Amniotic stem cell (primary cell): ENCODE data around the gene PRAMEF14.
"Not testable (repeated sequence)": the region's sequence is repeated elsewhere in the genome, so short reads cannot be mapped to it uniquely, and the experiment has no call there.

Experiments used
- DNase-seq: peaks from one replicate; lab custom pipeline; 2025; lab: John Stamatoyannopoulos, UW

Gene PRAMEF14

GRCh38 chr1:13347034-13347433, at the start of gene PRAMEF14:
Gene PRAMEF14, minus strand, starts transcription at chr1:13347134. Its CDS starts 1,820 bp downstream, at chr1:13345314.
- DNase-seq = not testable (repeated sequence)

- DNase-seq = not testable (repeated sequence)
Measured at GRCh38 chr1:13395311-13395710, 48.4 kb upstream of the PRAMEF14 start.

DNA sequence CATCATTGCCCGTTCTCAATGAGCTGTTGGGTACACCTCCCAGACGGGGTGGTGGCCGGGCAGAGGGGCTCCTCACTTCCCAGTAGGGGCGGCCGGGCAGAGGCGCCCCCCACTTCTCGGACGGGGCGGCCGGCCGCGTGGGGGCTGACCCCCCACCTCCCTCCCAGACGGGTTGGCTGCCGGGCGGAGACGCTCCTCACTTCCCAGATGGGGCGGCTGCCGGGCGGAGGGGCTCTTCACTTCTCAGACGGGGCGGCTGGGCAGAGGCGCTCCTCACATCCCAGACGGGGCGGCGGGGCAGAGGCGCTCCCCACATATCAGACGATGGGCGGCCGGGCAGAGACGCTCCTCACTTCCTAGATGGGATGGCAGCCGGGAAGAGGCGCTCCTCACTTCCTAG, 47.8 kb upstream of the PRAMEF14 start:
- not testable (repeated sequence) for DNase-seq

GRCh38 chr1:13393004-13393403, 46.1 kb upstream of the PRAMEF14 start:
- DNase-seq = not testable (repeated sequence)

DNA sequence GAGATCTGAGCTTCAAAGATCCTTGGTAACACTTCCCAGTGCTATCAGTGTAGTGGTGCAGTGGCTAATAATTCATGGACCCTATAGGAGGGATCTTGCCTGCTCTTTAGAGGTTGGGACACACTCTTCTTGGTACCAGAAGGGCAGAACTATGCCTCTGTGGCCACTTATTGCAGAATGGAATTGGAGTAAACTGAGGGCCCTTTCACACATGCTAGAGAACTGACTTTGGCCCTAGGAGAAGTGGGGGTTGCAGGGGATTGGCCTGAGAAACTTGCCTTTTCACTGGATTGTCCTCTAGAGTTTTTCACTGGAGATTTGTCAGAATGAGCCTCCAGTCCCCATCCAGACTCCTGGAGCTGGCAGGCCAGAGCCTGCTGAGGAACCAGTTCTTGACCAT, 42.4 kb upstream of the PRAMEF14 start, which contains the start of gene PRAMEF17:
Gene PRAMEF17, plus strand, starts transcription at position 301 of the 400 bp plus-strand sequence. Its CDS starts 26 bp downstream, at position 327.
- DNase-seq = not testable (repeated sequence)

GRCh38 chr1:13380380-13380779, 33.4 kb upstream of the PRAMEF14 start:
- DNase-seq = not testable (repeated sequence)

- DNase-seq = not testable (repeated sequence)
Measured at GRCh38 chr1:13378983-13379382, 32.0 kb upstream of the PRAMEF14 start.

- not testable (repeated sequence) for DNase-seq
Measured at GRCh38 chr1:13368544-13368943, 21.6 kb upstream of the PRAMEF14 start.

GRCh38 chr1:13366536-13366935, 19.6 kb upstream of the PRAMEF14 start:
- DNase-seq = not testable (repeated sequence)

- not testable (repeated sequence) for DNase-seq
Measured at GRCh38 chr1:13364928-13365327, 18.0 kb upstream of the PRAMEF14 start.

GRCh38 chr1:13362364-13362763, 15.4 kb upstream of the PRAMEF14 start:
- not testable (repeated sequence) for DNase-seq

DNA sequence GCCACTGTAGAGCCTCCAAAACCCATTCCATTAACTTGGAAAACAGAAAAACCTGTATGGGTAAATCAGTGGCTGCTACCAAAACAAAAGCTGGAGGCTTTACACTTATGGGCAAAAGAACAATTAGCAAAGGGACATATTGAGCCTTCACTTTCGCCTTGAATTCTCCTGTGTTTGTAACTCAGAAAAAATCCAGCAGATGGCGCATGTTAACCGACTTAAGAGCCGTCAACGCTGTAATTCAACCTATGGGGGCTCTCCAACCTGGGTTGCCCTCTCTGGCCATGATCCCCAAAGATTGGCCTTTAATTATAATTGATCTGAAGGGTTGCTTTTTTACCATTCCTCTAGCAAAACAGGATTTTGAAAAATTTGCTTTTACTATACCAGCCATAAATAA, 9.8 kb upstream of the PRAMEF14 start:
- peak; percentile 3 for DNase-seq

GRCh38 chr1:13354475-13354874, 7.5 kb upstream of the PRAMEF14 start:
- DNase-seq = not testable (repeated sequence)

- not testable (repeated sequence) for DNase-seq
Measured at GRCh38 chr1:13353476-13353875, 6.5 kb upstream of the PRAMEF14 start.

GRCh38 chr1:13342496-13342895, 4.4 kb downstream of the PRAMEF14 start:
- not testable (repeated sequence) for DNase-seq

DNA sequence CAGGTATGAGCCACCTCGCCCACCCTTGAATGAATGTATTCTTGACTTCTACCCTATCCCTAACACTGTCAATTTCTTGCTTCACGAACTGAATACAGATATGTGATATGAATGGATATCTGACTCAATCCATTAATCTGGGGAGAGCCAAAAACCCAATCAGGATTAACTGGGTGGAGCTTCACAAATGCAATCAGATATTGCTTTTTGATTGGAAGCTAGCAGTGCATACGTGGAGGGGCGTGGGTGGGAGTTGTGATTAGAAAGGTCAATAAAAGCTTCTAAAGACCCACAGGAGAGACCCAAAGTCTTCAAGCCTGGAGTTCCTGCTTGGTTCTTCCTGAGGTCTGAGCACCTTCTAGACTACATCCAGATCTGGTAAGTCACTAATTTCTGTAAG, 31.7 kb downstream of the PRAMEF14 start, which contains the start of gene PRAMEF15:
Gene PRAMEF15, plus strand, starts transcription at position 301 of the 400 bp plus-strand sequence. CDS start 2,827 bp downstream, outside the sequence.
- not testable (repeated sequence) for DNase-seq

GRCh38 chr1:13303239-13303638, 43.7 kb downstream of the PRAMEF14 start, which contains the start of gene PRAMEF33:
Gene PRAMEF33, plus strand, starts transcription at chr1:13303539. Its CDS starts 2,416 bp downstream, at chr1:13305955.
- not testable (repeated sequence) for DNase-seq

DNA sequence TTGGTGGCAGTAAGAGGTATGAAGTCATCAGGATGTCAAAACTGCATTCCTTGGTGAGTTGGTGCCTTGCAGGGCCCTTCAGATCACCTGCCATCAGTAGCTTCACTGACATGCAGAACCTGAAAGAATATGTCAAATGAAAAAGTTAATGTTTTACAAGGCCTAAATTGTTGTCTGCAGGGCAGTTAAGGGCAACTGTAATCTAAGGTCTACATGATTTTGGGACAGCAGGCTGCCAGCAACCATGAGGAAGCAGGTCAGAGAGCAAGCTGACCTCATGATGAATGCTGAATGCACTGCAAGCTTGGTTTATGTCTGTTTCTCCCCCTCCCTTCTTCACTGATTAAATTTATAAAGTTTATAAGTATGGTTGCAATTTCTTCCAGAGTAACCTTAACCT, 44.7 kb downstream of the PRAMEF14 start:
- not testable (repeated sequence) for DNase-seq

DNA sequence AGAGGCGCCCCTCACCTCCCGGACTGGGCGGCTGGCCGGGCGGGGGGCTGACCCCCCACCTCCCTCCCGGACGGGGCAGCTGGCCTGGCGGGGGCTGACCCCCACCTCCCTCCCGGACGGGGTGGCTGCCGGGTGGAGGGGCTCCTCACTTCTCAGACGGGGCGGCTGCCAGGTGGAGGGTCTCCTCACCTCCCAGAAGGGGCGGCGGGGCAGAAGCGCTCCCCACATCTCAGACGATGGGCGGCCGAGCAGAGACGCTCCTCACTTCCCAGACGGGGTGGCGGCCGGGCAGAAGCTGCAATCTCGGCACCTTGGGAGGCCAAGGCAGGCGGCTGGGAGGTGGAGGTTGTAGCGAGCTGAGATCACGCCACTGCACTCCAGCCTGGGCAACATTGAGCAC, 48.2 kb downstream of the PRAMEF14 start:
- DNase-seq = not testable (repeated sequence)

DNA sequence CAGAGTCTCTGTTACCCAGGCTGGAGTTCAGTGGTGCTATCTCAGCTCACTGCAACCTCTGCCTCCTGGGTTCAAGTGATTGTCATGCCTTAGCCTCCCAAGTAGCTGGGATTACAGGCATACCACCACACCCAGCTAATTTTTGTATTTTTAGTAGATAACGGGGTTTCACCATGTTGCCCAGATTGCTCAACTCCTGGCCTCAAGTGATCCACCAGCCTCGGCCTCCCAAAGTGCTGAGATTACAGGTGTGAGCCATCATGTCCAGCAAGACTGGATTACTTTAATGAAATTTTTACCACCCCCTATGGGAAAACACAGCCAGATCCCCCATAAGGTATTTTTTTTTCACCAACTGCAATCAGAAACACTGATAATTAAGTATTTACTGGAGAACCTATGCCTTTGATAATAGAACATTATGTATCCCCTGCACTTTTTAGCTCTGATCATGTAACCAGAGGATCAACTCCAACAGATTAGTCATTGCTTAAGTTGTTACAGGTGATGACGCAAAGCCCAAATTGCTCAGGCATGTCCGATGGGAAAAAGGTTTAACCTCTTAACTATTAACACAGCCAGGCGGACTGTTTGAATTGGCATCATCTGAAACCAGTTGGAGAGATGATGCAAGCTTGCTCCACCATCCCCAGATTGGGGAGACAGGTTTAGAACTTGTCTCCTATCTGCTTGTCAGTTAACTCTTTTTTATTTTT, 49.6 kb downstream of the PRAMEF14 start:
- DNase-seq = not testable (repeated sequence)
